CD4-positive, alpha-beta memory T cell (primary cell): ENCODE data around the gene GLRX5. TPM values are rescaled to one million over a fixed set of nuclear protein-coding genes. Genes with fewer than 3 reads are reported as not detected.

Source experiments
- CTCF ChIA-PET: fragments of 350-600 bp; sonication (Branson Sonifier 250); formaldehyde crosslinking; loops from one replicate; lab custom pipeline; 2021; ENCODE audit warnings: inconsistent platforms; ENCODE audit not compliant: partially characterized antibody; lab: Charles Lee
- POLR2A ChIA-PET: fragments of 350-600 bp; sonication (Branson Sonifier 250); formaldehyde crosslinking; loops from one replicate; lab custom pipeline; 2021; ENCODE audit not compliant: partially characterized antibody; lab: Charles Lee
- DNase-seq, 5 donors: peaks; one replicate each; pipeline versions ENCODE4 v3.0.0 to v3.0.0-alpha.2; 2020 to 2022; ENCODE audit warnings: mixed read lengths in 1 of 5
- H3K27ac ChIP-seq: one replicate; pipeline ENCODE4 v1.7.0; 2013; ENCODE audit warnings: low read depth, low read length
- H3K27me3 ChIP-seq: 2 replicates; pipeline ENCODE4 v1.7.0; 2013; ENCODE audit warnings: mild to moderate bottlenecking, low read length, moderate library complexity; ENCODE audit not compliant: insufficient read depth
- H3K36me3 ChIP-seq: 2 replicates; pipeline ENCODE4 v1.7.0; 2013; ENCODE audit warnings: mild to moderate bottlenecking, low read length, moderate library complexity; ENCODE audit not compliant: insufficient read depth
- H3K4me1 ChIP-seq: 2 replicates; pipeline ENCODE4 v1.7.0; 2013; ENCODE audit warnings: mild to moderate bottlenecking, low read length, moderate library complexity; ENCODE audit not compliant: insufficient read depth
- H3K4me3 ChIP-seq, 2 donors: one replicate each; pipeline ENCODE4 v1.7.0; 2013; ENCODE audit warnings: low read length in 2 of 2, mild to moderate bottlenecking in 1 of 2
- H3K9me3 ChIP-seq, 2 donors: one replicate each; pipeline ENCODE4 v1.7.0; 2013; ENCODE audit warnings: low read length in 2 of 2, control low read depth in 1 of 2; ENCODE audit not compliant: control insufficient read depth in 1 of 2
- H3K27ac Mint-ChIP-seq, 7 donors: one replicate each; pipeline ENCODE4 v1.8.0; 2020 to 2021; ENCODE audit warnings: mixed read lengths in 7 of 7, mild to moderate bottlenecking in 6 of 7, inconsistent platforms in 3 of 7, moderate library complexity in 3 of 7
- H3K27me3 Mint-ChIP-seq, 2 donors: one replicate each; pipeline ENCODE4 v1.8.0; 2020 to 2021; ENCODE audit warnings: mixed read lengths in 2 of 2
- H3K36me3 Mint-ChIP-seq, 2 donors: one replicate each; pipeline ENCODE4 v1.8.0; 2020 to 2021; ENCODE audit warnings: mixed read lengths in 2 of 2, inconsistent platforms in 1 of 2, mild to moderate bottlenecking in 1 of 2
- H3K4me1 Mint-ChIP-seq, 4 donors: one replicate each; pipeline ENCODE4 v1.8.0; 2020 to 2021; ENCODE audit warnings: mixed read lengths in 4 of 4, mild to moderate bottlenecking in 1 of 4
- H3K4me3 Mint-ChIP-seq, 8 donors: one replicate each; pipeline ENCODE4 v1.8.0; 2020 to 2021; ENCODE audit warnings: mixed read lengths in 8 of 8, mild to moderate bottlenecking in 7 of 8, moderate library complexity in 6 of 8, inconsistent platforms in 3 of 8
- H3K9me3 Mint-ChIP-seq, 8 donors: one replicate each; pipeline ENCODE4 v1.8.0; 2020 to 2021; ENCODE audit warnings: mixed read lengths in 8 of 8, mild to moderate bottlenecking in 5 of 8, inconsistent platforms in 3 of 8, moderate library complexity in 1 of 8
- intact Hi-C: fragments of 100-400 bp; cut with micrococcal nuclease; formaldehyde crosslinking; loops from one replicate; pipeline ENCODE4 v1.15.1; 2023
- polyA plus RNA-seq, 2 donors: library from polyadenylated mRNA; unstranded; fragments of 300-500 nt; fragmentation: Illumina TruSeq; gene quantifications; one replicate each; pipeline ENCODE4 v1.2.3, GENCODE V29; 2021
- total RNA-seq, 2 experiments: library from RNA; stranded (reverse); gene quantifications; one replicate each; pipeline ENCODE4 v1.2.3, GENCODE V29; 2021

Gene GLRX5
- total and polyA plus RNA-seq, 4 experiments from 2014 or later, result 17.6 to 74.7 (median 39.5) TPM

- intact Hi-C loops, result no loop called here
- Mint-ChIP-seq H3K27ac (peak overlapping the region in 1 of 7 donors; percentile 52), H3K27me3 (no peaks in the 10 kb centered on the region), H3K4me1 (peaks cover 0 to 17% (median 3%) of the 10 kb centered on the region in 4 donors), H3K9me3 (no peaks in the 10 kb centered on the region), H3K4me3 (no peak overlapping the region), H3K36me3 (peaks cover 14 to 18% of the 10 kb centered on the region in 2 donors)
- Histone ChIP-seq H3K4me3 (no peak overlapping the region), H3K27me3 (no peaks in the 10 kb centered on the region), H3K4me1 (peaks cover 5% of the 10 kb centered on the region), H3K27ac (no peak overlapping the region), H3K9me3 (no peaks in the 10 kb centered on the region), H3K36me3 (no peaks in the 10 kb centered on the region)
- ChIA-PET POLR2A (no interaction called here), CTCF (interaction anchor here (0.7 to 2.2 kb wide), 2 partner anchors 14 to 103 kb away, joined by 3 to 10 read pairs; no protein-coding TSS in a partner anchor)
- DNase-seq, result no peak
Observed at GRCh38 chr14:95544588-95544987, 9.7 kb downstream of the GLRX5 start.

DNA sequence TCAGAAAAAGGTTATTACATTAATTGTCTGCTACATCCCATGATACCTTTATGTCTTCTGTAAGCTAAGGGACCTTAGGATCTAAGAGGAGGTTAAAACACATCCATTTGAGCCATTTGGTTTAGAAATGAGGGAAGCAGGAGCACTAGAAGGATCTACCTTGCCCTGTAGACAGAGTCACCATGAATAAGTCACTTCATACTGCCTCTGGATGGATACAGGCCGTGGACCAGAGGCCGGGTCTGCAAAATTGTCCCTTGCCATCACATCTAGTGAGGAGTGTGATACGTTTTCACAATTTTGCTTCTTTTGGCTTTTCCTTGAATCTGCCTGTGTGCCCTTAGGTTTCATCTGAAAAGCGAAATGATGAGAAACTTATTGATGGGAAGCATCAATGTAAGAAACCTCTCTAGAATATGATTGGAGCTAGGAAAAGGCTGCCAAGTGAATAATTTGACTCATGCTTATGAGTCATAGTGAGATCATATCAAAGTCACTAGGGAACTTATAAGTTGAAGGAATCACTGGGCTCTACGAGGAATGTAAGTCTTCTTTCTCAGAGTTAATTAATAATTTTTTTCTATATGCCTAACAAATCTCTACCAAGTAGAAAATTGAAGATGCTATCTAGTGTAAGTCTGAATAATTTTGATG, 10.8 kb downstream of the GLRX5 start:
- Histone ChIP-seq H3K36me3 (no peaks in the 10 kb centered on the region), H3K4me1 (peaks cover 5% of the 10 kb centered on the region), H3K4me3 (no peak overlapping the region), H3K9me3 (no peaks in the 10 kb centered on the region), H3K27ac (no peak overlapping the region), H3K27me3 (no peaks in the 10 kb centered on the region)
- H3K4me3 Mint-ChIP-seq, result no peak overlapping the region
- H3K4me1 Mint-ChIP-seq, result peaks cover 0 to 14% (median 2%) of the 10 kb centered on the region in 4 donors
- H3K27ac Mint-ChIP-seq, result no peak overlapping the region
- ChIA-PET POLR2A (no interaction called here), CTCF (interaction anchor here (1.0 to 2.7 kb wide), 5 partner anchors 14 to 118 kb away, joined by 3 to 9 read pairs (median 3); no protein-coding TSS in a partner anchor)
- H3K27me3 Mint-ChIP-seq, result no peaks in the 10 kb centered on the region
- H3K9me3 Mint-ChIP-seq, result no peaks in the 10 kb centered on the region
- H3K36me3 Mint-ChIP-seq, result peaks cover 14 to 18% of the 10 kb centered on the region in 2 donors
- no peak for DNase-seq
- intact Hi-C loops, result no loop called here

GRCh38 chr14:95547272-95547625, 12.4 kb downstream of the GLRX5 start:
- POLR2A ChIA-PET, result no interaction called here

DNA sequence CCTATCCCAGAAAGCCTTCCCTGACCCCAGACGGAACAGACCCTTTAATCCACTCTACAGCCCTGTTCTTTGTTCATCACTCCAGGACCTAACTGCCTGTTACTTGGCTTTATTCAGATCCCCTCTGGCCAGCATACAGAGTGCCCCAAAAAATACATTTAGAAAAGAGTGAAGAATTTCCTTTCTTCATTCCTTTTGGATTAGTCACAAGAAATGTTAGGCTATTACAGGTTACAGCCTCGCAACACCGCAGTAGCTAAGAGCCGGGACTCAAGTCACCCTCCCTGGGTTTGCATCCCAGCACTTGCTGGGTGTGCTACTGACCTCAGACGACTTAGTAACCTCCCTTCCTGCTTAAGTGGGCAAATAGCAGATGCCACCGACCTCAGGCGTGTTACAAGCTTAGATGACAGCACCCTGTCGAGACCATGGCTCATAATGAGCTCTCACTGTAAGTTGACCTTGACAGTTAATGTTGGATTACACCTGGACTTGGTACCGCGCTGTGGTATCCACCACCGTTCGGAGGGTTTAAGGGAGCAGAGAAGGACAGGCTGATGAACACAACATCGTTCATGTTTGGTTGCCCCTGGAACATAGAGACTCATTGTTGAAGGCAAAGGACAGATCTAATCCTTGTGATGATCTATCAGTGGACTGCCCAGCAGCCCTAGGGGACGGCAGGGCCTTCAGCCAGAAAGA, 12.9 kb downstream of the GLRX5 start:
- Mint-ChIP-seq H3K27ac (peak overlapping the region in 1 of 7 donors; percentile 68), H3K4me3 (no peak overlapping the region), H3K9me3 (no peaks in the 10 kb centered on the region), H3K27me3 (no peaks in the 10 kb centered on the region), H3K36me3 (peaks cover 14 to 25% of the 10 kb centered on the region in 2 donors), H3K4me1 (peaks cover 0 to 7% (median 0%) of the 10 kb centered on the region in 4 donors)
- Histone ChIP-seq H3K4me3 (no peak overlapping the region), H3K9me3 (no peaks in the 10 kb centered on the region), H3K4me1 (peaks cover 5% of the 10 kb centered on the region), H3K27me3 (no peaks in the 10 kb centered on the region), H3K36me3 (no peaks in the 10 kb centered on the region), H3K27ac (no peak overlapping the region)
- DNase-seq, result no peak
- ChIA-PET CTCF (interaction anchor here (1.8 to 2.7 kb wide), 2 partner anchors 21 to 103 kb away, joined by 5 to 9 read pairs; no protein-coding TSS in a partner anchor), POLR2A (no interaction called here)
- intact Hi-C loops, result no loop called here

More at GRCh38 chr14:95547272-95547625, 12.4 kb downstream of the GLRX5 start:
- peaks cover 0 to 7% (median 0%) of the 10 kb centered on the region in 4 donors for H3K4me1 Mint-ChIP-seq
- Histone ChIP-seq H3K9me3 (no peaks in the 10 kb centered on the region), H3K4me1 (peaks cover 5% of the 10 kb centered on the region), H3K27me3 (no peaks in the 10 kb centered on the region), H3K27ac (no peak overlapping the region), H3K36me3 (no peaks in the 10 kb centered on the region), H3K4me3 (no peak overlapping the region)
- no peaks in the 10 kb centered on the region for H3K27me3 Mint-ChIP-seq
- DNase-seq, result no peak
- H3K4me3 Mint-ChIP-seq, result no peak overlapping the region
- intact Hi-C loops, result no loop called here
- CTCF ChIA-PET, result interaction anchor here (1.0 to 2.7 kb wide), 3 partner anchors 17 to 103 kb away, joined by 3 to 9 read pairs (median 5); no protein-coding TSS in a partner anchor
- H3K36me3 Mint-ChIP-seq, result peaks cover 14 to 25% of the 10 kb centered on the region in 2 donors
- peak overlapping the region in 1 of 7 donors; percentile 20 for H3K27ac Mint-ChIP-seq
- H3K9me3 Mint-ChIP-seq, result no peaks in the 10 kb centered on the region

DNA sequence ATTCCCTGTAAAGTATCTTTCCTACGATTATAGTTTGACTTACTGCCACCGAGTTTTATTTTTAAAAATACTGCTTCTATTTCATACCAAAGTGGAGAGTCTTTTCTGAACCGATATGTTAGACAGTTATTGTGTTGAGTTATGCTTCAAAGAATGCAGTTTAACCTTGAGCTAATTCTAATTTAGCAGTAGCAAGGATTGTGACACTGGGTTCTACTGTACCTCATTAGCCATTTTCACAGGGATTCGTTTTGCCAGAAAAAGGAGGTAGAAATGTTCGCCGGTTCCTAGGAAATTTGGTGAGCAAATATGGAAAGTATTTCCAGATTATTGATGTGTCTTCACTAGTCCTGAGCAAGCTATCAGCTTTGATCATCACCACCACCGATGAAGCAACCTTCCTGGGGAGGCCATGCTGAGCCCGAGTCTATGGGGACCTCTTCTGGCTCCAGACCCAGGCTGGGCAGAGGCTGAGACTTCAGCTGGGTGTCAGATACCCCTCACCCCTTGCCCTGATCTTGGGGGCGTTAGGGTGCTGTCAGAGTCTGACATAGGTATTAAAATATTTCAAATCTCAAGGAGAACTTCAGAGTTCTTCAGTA, 13.6 kb downstream of the GLRX5 start:
- H3K36me3 Mint-ChIP-seq, result peaks cover 14 to 25% of the 10 kb centered on the region in 2 donors
- CTCF ChIA-PET, result interaction anchor here (1.0 to 2.7 kb wide), 2 partner anchors 104 to 107 kb away, joined by 3 to 9 read pairs; no protein-coding TSS in a partner anchor

DNA sequence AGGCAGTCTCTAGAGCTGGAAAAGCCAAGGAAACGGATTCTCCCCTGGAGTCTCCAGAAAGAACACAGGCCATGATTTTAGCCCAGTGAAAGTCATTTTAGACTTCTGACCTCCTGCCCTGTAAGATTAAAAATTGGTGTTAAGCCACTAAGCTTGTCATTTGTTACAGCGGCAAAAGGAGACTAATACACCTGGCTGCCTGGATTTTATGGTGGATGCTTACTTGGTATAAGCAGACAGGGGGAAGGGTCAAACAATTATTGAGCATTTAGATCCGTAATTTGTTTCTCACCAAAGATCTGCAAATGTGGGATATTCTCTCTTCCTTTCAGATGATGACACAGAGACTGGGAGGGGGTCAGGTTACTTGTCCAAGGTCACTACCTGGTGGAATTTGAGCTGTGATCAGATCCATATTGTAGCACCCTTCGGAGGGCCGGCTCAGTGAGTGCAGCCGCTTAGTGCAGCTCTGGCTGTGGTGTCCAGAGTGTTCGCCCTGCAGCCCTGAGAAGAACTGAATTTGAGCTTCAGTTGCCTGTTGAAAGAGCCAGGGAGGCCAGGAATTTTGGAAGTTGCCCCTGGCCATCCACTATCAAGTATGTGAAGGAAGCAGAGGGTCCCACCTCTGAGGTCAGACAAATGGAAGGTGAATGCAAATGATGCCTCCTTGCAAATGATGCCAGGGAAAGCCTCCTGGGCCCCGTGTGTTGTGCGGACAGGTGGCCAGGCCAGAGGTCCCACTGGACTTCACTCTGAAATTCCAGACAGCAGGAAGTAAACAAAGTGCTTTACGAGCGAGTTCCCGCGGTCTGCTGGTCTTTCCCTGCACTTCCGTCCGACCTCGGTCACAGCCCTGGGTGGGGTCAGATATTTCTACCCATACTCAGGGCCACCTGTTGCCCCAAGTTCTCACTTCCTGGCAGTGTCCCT, 15.1 kb downstream of the GLRX5 start:
- Histone ChIP-seq H3K4me3 (no peak overlapping the region), H3K27ac (no peak overlapping the region), H3K36me3 (no peaks in the 10 kb centered on the region), H3K27me3 (no peaks in the 10 kb centered on the region), H3K4me1 (peaks cover 5% of the 10 kb centered on the region), H3K9me3 (no peaks in the 10 kb centered on the region)
- no peaks in the 10 kb centered on the region for H3K9me3 Mint-ChIP-seq
- H3K27me3 Mint-ChIP-seq, result no peaks in the 10 kb centered on the region
- H3K4me1 Mint-ChIP-seq, result peaks cover 0 to 7% (median 0%) of the 10 kb centered on the region in 4 donors
- ChIA-PET POLR2A (no interaction called here), CTCF (interaction anchor here (1.4 to 3.0 kb wide), 2 partner anchors 10 to 23 kb away, joined by 5 to 11 read pairs; no protein-coding TSS in a partner anchor)
- H3K4me3 Mint-ChIP-seq, result no peak overlapping the region
- no peak overlapping the region for H3K27ac Mint-ChIP-seq
- no peak for DNase-seq
- intact Hi-C loops, result no loop called here
- peaks cover 2 to 17% of the 10 kb centered on the region in 2 donors for H3K36me3 Mint-ChIP-seq

More for the DNA sequence above, 13.6 kb downstream of the GLRX5 start:
- peaks cover 0 to 7% (median 0%) of the 10 kb centered on the region in 4 donors for H3K4me1 Mint-ChIP-seq
- no peak for DNase-seq
- peaks cover 5% of the 10 kb centered on the region for H3K4me1 ChIP-seq
- no peaks in the 10 kb centered on the region for H3K9me3 ChIP-seq
- no peak overlapping the region for H3K27ac Mint-ChIP-seq
- intact Hi-C loops, result no loop called here
- H3K36me3 ChIP-seq, result no peaks in the 10 kb centered on the region
- no peak overlapping the region for H3K4me3 Mint-ChIP-seq
- no peaks in the 10 kb centered on the region for H3K9me3 Mint-ChIP-seq
- H3K27me3 ChIP-seq, result no peaks in the 10 kb centered on the region
- POLR2A ChIA-PET, result no interaction called here
- H3K27ac ChIP-seq, result no peak overlapping the region
- no peaks in the 10 kb centered on the region for H3K27me3 Mint-ChIP-seq
- H3K4me3 ChIP-seq, result no peak overlapping the region
